ENCODE data around the gene PBX3. TPM values are rescaled to one million over a fixed set of nuclear protein-coding genes. Genes with fewer than 3 reads are reported as not detected.

Gene PBX3
- total and polyA plus RNA-seq, 4 donors, result 7.3 to 18.9 (median 11.1) TPM

GRCh38 chr9:125924351-125924750 lies 177.2 kb downstream of the PBX3 start:
- Histone ChIP-seq H3K27ac (ENCODE audit: low read depth in 1 of 2, low read length in 2 of 2) (no peak overlapping the region), H3K9me3 (ENCODE audit: control insufficient read depth in 4 of 4, low read length in 3 of 4) (no peaks in the 10 kb centered on the region), H3K4me3 (ENCODE audit: low read depth in 1 of 3, low read length in 3 of 3) (no peak overlapping the region), H3K4me1 (ENCODE audit: control insufficient read depth in 4 of 4, insufficient read depth in 4 of 4, low read length in 3 of 4) (peaks cover 0 to 4% (median 1%) of the 10 kb centered on the region in 4 donors), H3K27me3 (ENCODE audit: control insufficient read depth in 4 of 4, insufficient read depth in 4 of 4, low read length in 3 of 4) (no peaks in the 10 kb centered on the region), H3K9ac (ENCODE audit: low read depth in 1 of 2, low read length in 2 of 2) (no peak overlapping the region), H3K36me3 (ENCODE audit: control insufficient read depth in 4 of 4, insufficient read depth in 3 of 4, low read depth in 1 of 4, low read length in 3 of 4) (no peaks in the 10 kb centered on the region)
- TF ChIP-seq FOXA2 (IDR thresholded peaks at IDR 0.05) (no peak), TAF1 (conservative IDR thresholded peaks at IDR 0.05) (no peak), EGR1 (IDR thresholded peaks at IDR 0.05; ENCODE audit: low read depth in 2 of 2) (no peak), RXRA (IDR thresholded peaks at IDR 0.05) (no peak), GABPA (IDR thresholded peaks at IDR 0.05 in 1 of 2, conservative IDR thresholded peaks at IDR 0.05 in 1 of 2) (no peak), NR2F2 (IDR thresholded peaks at IDR 0.05) (no peak), HNF4G (IDR thresholded peaks at IDR 0.05) (no peak), SP1 (IDR thresholded peaks at IDR 0.05) (no peak), YY1 (IDR thresholded peaks at IDR 0.05) (no peak), FOXA1 (IDR thresholded peaks at IDR 0.05) (no peak), ATF3 (IDR thresholded peaks at IDR 0.05) (no peak), JUND (IDR thresholded peaks at IDR 0.05) (no peak), HNF4A (conservative IDR thresholded peaks at IDR 0.05) (no peak), RAD21 (IDR thresholded peaks at IDR 0.05) (no peak)
- TF ChIP-seq, protein P1, sequence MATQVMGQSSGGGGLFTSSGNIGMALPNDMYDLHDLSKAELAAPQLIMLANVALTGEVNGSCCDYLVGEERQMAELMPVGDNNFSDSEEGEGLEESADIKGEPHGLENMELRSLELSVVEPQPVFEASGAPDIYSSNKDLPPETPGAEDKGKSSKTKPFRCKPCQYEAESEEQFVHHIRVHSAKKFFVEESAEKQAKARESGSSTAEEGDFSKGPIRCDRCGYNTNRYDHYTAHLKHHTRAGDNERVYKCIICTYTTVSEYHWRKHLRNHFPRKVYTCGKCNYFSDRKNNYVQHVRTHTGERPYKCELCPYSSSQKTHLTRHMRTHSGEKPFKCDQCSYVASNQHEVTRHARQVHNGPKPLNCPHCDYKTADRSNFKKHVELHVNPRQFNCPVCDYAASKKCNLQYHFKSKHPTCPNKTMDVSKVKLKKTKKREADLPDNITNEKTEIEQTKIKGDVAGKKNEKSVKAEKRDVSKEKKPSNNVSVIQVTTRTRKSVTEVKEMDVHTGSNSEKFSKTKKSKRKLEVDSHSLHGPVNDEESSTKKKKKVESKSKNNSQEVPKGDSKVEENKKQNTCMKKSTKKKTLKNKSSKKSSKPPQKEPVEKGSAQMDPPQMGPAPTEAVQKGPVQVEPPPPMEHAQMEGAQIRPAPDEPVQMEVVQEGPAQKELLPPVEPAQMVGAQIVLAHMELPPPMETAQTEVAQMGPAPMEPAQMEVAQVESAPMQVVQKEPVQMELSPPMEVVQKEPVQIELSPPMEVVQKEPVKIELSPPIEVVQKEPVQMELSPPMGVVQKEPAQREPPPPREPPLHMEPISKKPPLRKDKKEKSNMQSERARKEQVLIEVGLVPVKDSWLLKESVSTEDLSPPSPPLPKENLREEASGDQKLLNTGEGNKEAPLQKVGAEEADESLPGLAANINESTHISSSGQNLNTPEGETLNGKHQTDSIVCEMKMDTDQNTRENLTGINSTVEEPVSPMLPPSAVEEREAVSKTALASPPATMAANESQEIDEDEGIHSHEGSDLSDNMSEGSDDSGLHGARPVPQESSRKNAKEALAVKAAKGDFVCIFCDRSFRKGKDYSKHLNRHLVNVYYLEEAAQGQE (IDR thresholded peaks at IDR 0.05), result no peak
- TF ChIP-seq, protein P2, sequence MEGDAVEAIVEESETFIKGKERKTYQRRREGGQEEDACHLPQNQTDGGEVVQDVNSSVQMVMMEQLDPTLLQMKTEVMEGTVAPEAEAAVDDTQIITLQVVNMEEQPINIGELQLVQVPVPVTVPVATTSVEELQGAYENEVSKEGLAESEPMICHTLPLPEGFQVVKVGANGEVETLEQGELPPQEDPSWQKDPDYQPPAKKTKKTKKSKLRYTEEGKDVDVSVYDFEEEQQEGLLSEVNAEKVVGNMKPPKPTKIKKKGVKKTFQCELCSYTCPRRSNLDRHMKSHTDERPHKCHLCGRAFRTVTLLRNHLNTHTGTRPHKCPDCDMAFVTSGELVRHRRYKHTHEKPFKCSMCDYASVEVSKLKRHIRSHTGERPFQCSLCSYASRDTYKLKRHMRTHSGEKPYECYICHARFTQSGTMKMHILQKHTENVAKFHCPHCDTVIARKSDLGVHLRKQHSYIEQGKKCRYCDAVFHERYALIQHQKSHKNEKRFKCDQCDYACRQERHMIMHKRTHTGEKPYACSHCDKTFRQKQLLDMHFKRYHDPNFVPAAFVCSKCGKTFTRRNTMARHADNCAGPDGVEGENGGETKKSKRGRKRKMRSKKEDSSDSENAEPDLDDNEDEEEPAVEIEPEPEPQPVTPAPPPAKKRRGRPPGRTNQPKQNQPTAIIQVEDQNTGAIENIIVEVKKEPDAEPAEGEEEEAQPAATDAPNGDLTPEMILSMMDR (IDR thresholded peaks at IDR 0.05; ENCODE audit: low read depth, low read length, missing input control), result no peak
- TF ChIP-seq, protein P3, sequence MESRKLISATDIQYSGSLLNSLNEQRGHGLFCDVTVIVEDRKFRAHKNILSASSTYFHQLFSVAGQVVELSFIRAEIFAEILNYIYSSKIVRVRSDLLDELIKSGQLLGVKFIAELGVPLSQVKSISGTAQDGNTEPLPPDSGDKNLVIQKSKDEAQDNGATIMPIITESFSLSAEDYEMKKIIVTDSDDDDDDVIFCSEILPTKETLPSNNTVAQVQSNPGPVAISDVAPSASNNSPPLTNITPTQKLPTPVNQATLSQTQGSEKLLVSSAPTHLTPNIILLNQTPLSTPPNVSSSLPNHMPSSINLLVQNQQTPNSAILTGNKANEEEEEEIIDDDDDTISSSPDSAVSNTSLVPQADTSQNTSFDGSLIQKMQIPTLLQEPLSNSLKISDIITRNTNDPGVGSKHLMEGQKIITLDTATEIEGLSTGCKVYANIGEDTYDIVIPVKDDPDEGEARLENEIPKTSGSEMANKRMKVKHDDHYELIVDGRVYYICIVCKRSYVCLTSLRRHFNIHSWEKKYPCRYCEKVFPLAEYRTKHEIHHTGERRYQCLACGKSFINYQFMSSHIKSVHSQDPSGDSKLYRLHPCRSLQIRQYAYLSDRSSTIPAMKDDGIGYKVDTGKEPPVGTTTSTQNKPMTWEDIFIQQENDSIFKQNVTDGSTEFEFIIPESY (IDR thresholded peaks at IDR 0.05), result no peak
- TF ChIP-seq, protein P4, sequence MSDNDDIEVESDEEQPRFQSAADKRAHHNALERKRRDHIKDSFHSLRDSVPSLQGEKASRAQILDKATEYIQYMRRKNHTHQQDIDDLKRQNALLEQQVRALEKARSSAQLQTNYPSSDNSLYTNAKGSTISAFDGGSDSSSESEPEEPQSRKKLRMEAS (IDR thresholded peaks at IDR 0.05), result no peak
- WGBS, result 56% methylated on average over 4 of the region's 4 CpGs
- DNase-seq (ENCODE audit: low spot score), result no peak
